C4-2B (cell line): ENCODE measurements around the gene GPR137.

Experiments
- CTCF ChIP-seq: fragments of 450-650 bp; conservative IDR thresholded peaks from 2 replicates; pipeline ENCODE4 v1.5.1; 2017; ENCODE audit warnings: mild to moderate bottlenecking
- ZFX ChIP-seq: fragments of 450-650 bp; IDR thresholded peaks from 2 replicates; pipeline ENCODE4 v1.6.1; 2017

- TF ChIP-seq CTCF: no peak
- no peak for TF ChIP-seq ZFX
Observed at GRCh38 chr11:64249563-64250414, 35.9 kb upstream of the GPR137 start.
